AG09309 (cell line): Measurements from ENCODE around the gene NUMA1.

Experiments used
- DNase-seq: peaks from one replicate; pipeline ENCODE4 v3.0.0-alpha.2; 2010; ENCODE audit warnings: low read depth
- H3K4me3 ChIP-seq: 2 replicates; pipeline ENCODE4 v1.5.1; 2011; ENCODE audit warnings: mild to moderate bottlenecking, low read depth, low read length, moderate library complexity; ENCODE audit not compliant: control insufficient read depth
- TF ChIP-seq, protein P1 (sequence below): IDR thresholded peaks from 2 replicates; pipeline ENCODE4 v1.5.1; 2011; ENCODE audit warnings: mild to moderate bottlenecking, low read depth, low read length, inconsistent platforms; ENCODE audit not compliant: insufficient read depth, control insufficient read depth; ENCODE audit errors: missing control alignments

NUMA1 gene, protein sequence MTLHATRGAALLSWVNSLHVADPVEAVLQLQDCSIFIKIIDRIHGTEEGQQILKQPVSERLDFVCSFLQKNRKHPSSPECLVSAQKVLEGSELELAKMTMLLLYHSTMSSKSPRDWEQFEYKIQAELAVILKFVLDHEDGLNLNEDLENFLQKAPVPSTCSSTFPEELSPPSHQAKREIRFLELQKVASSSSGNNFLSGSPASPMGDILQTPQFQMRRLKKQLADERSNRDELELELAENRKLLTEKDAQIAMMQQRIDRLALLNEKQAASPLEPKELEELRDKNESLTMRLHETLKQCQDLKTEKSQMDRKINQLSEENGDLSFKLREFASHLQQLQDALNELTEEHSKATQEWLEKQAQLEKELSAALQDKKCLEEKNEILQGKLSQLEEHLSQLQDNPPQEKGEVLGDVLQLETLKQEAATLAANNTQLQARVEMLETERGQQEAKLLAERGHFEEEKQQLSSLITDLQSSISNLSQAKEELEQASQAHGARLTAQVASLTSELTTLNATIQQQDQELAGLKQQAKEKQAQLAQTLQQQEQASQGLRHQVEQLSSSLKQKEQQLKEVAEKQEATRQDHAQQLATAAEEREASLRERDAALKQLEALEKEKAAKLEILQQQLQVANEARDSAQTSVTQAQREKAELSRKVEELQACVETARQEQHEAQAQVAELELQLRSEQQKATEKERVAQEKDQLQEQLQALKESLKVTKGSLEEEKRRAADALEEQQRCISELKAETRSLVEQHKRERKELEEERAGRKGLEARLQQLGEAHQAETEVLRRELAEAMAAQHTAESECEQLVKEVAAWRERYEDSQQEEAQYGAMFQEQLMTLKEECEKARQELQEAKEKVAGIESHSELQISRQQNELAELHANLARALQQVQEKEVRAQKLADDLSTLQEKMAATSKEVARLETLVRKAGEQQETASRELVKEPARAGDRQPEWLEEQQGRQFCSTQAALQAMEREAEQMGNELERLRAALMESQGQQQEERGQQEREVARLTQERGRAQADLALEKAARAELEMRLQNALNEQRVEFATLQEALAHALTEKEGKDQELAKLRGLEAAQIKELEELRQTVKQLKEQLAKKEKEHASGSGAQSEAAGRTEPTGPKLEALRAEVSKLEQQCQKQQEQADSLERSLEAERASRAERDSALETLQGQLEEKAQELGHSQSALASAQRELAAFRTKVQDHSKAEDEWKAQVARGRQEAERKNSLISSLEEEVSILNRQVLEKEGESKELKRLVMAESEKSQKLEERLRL (N-terminal part only)

GRCh38 chr11:72080326-72081183 is at the start of gene NUMA1, which contains the start of gene LRRC51:
Gene NUMA1 (minus strand): TSS chr11:72080542. CDS start chr11:72035943, 44,599 bp downstream.
Gene LRRC51 (plus strand): TSS chr11:72080850. CDS start chr11:72089084, 8,234 bp downstream.
- DNase-seq, result peak; percentile 100
- TF ChIP-seq, protein P1, sequence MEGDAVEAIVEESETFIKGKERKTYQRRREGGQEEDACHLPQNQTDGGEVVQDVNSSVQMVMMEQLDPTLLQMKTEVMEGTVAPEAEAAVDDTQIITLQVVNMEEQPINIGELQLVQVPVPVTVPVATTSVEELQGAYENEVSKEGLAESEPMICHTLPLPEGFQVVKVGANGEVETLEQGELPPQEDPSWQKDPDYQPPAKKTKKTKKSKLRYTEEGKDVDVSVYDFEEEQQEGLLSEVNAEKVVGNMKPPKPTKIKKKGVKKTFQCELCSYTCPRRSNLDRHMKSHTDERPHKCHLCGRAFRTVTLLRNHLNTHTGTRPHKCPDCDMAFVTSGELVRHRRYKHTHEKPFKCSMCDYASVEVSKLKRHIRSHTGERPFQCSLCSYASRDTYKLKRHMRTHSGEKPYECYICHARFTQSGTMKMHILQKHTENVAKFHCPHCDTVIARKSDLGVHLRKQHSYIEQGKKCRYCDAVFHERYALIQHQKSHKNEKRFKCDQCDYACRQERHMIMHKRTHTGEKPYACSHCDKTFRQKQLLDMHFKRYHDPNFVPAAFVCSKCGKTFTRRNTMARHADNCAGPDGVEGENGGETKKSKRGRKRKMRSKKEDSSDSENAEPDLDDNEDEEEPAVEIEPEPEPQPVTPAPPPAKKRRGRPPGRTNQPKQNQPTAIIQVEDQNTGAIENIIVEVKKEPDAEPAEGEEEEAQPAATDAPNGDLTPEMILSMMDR, result no peak
- H3K4me3 ChIP-seq, result peak within 1 kb of the TSS; percentile 79

DNA sequence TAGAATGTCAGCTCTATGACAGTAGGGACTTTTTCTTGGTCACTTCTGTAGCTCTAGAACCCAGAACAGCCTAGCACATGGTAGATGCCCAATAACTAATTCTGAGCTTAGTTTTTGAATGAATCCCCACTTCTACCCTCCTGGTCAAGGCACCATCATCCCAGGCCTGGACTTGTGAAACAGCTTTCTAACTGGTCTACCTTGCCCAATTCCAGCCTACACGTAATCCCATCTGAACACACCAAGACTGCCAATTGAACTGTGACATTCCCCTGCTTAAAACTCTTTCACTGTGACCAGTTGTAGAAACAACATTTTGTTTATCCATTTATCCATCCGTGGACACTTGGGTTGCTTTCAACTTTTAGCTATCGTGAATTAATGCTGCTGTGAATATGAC is 49.0 kb upstream of the NUMA1 start:
- no peak overlapping the region for H3K4me3 ChIP-seq
- DNase-seq, result no peak
- TF ChIP-seq, protein P1, result no peak

- no peak overlapping the region for H3K4me3 ChIP-seq
- DNase-seq, result no peak
- TF ChIP-seq, protein P1, result no peak
Observed at GRCh38 chr11:72127923-72128322, 47.6 kb upstream of the NUMA1 start.

DNA sequence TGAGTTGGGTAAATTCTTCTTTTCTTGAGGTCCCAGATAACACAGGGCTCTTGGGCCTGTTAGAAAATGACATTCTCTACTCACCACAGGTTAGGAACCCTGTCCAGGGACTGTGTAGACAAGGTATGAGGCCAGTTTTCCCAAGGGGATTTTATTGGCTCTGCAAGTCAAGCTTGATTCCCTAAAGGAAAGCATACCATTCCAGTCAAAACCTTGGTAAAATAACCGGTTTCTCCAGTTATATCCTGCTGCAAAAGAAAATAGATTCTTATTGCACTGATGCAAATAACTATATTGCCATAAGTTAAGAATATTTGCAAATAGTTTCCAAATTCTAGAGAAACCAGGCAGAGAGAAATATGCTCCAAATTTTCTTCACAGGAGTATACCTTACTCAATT is 45.6 kb upstream of the NUMA1 start:
- no peak for DNase-seq
- TF ChIP-seq, protein P1, result no peak
- H3K4me3 ChIP-seq, result no peak overlapping the region

- TF ChIP-seq, protein P1, result no peak
- no peak overlapping the region for H3K4me3 ChIP-seq
- no peak for DNase-seq
Observed at GRCh38 chr11:72124046-72124445, 43.7 kb upstream of the NUMA1 start.
